ENCODE results near the gene RBM20.
"Not testable (repeated sequence)": the region's sequence is repeated elsewhere in the genome, so short reads cannot be mapped to it uniquely, and the experiment has no call there.

Gene RBM20

DNA sequence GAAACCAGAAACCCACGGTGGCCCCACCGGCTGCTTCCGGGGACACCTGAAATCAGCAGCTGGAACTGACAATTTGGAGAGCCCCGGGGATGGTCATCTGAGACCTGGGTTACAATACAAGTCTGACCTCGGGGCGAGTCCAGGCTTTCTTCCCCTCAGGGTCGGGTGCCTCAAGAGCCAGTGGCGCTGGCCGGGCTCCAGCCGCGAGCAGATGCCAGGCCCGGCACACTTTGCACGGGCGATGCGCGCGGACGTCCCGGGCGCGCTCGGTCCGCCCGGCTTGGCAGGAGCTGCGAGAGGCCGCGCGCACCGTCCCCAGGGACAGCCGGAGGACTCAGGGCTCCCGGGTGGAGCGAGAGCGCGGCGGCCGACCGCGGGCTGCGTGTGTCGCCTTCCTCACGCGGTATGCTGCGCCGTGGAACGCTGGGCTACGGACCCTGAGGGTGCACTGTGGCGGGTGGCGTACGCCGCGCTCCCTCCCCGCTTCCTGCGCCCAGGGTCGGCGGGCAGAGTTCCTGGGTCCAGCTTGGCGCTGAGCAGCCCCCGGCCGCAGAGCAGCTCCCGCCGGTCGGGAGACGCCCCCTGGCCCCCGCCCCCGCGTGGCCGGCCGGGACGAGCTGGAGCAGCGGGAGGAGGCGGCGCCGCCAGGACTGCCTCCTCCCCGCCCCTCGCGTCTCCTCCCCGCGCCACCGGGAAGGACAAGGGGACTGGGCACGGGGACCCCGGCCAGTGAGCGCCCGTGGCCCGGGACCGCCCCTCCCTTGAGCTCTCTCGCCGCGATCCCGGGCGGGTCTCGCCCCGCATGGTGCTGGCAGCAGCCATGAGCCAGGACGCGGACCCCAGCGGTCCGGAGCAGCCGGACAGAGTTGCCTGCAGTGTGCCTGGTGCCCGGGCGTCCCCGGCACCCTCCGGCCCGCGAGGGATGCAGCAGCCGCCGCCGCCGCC lies at the start of gene RBM20:
Gene RBM20 (plus strand): TSS at position 684 of the 945 bp plus-strand sequence. CDS start 119 bp downstream, at position 803.
- no peak for DNase-seq (ENCODE audit: low read depth in 2 of 2)

DNA sequence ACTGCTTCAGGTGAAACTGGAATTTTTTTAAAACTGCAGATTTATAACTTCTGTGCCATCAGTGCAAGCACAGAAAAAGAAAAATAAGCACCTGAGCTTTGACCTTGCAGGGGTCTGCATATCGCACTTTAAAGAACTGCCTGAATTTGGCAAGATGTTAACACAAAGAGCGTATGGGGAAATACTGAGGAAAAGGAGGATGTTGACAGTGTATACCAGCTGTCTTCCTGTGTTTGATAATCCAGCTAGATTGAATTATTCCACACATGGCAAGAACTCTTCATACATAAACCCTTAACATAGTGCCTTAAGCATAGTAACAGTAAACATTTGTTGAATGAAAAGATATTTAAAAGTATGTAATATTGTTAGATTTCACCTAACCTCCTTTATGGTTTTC lies 46.7 kb upstream of the RBM20 start:
- DNase-seq (ENCODE audit: low read depth in 2 of 2): no peak

DNA sequence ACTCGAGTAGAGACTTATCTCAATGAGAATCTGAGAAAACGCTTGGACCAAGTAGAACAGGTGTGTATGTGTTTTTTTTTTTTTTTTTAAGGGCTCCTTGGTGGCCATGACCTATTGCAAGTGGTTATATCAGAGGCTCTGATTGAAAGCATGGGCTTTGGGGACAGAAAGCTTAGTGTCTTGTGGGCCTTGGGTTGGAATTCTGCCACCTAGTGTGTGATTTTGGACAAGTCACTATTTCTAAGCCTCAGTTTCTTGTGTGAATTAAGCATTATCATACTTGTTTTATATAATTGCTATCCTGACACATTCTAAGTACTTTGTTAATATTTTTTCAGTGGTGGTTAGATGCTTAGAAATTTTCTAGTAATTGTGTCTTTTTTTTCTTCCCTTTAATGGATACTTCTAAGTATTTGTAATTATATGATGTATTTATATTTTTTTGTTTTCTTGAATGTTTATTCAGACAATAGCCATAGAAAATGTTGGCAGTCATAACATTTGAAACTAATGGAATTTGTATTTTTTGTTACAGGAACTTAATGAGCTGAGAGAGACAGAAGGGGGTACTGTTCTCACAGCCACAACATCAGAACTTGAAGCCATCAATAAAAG lies 43.5 kb upstream of the RBM20 start:
- DNase-seq (ENCODE audit: low read depth in 2 of 2): peak in 1 of 2 experiments; percentile 37

DNA sequence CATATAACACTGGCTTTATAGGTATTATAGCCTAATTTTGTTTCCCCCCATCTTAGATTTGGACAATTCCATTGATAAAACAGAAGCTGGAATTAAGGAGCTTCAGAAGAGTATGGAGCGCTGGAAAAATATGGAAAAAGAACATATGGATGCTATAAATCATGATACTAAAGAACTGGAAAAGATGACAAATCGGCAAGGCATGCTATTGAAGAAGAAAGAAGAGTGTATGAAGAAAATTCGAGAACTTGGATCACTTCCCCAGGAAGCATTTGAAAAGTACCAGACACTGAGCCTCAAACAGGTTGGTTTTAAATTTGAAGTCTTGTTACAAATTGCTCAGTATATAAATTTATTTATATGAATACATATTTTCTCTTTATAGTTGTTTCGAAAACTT lies 42.6 kb upstream of the RBM20 start:
- peak; percentile 34 to 37 for DNase-seq (ENCODE audit: low read depth in 2 of 2)

DNA sequence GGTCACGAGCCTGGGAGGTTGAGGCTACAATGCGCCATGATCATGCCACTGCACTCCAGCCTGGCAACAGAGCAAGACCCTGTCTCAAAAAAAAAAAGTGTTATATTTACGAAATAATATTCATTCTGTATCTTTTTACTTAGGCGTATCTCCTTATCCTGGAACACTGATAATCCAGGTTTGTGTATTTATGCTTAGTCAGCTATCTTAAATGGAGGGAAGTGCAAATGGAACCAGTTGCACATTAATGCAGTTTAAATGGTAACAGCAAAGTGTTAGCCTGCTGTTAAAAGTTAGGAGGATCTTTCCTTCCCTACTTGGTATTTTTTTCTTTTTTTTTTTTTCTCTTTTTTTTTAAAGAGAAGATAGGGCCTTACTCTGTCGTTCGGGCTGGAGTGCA lies 36.0 kb upstream of the RBM20 start:
- no peak for DNase-seq (ENCODE audit: low read depth in 2 of 2)

DNA sequence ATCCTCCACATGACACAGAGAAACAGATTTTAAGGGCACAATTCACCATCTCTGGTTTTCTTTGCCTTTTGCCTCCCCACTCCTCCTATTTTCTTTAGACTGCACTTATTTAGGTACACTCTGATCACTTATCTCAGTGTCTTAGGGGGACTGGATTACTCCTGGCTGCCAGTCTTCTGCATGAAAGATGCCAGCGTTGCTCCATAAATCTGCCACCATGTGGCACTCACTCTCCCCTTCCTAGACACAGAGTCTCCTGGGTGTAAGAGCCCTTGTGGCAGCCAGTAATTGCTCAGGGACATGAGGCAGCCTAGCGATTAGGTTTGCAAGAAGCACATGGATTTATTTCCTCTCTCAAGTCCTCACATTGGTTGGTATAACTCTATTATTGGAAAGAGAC lies 34.5 kb upstream of the RBM20 start:
- no peak for DNase-seq (ENCODE audit: low read depth in 2 of 2)

DNA sequence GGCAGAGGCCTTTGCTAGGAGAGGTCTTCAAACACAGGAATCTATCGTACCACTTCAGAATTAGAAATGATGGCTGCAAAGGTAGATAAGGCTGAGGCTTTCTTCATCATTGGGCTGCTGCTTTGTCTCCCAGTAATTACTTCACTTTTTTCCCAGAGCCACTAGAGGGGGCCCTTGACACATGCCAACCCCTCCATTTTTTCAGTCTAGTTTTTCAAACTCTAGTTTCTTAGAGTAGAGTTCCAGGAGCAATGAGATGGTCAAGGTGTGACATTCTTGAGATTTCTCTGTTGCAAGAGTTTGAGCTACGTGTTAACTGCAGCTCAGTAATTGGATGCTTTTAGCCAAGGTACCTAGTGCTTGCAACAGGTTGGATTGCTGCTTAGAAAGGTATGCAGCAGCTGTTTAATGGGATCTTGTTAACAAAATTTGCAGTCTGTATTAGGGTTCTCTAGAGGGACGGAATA lies 33.8 kb upstream of the RBM20 start:
- peak; percentile 11 to 14 for DNase-seq (ENCODE audit: low read depth in 2 of 2)

DNA sequence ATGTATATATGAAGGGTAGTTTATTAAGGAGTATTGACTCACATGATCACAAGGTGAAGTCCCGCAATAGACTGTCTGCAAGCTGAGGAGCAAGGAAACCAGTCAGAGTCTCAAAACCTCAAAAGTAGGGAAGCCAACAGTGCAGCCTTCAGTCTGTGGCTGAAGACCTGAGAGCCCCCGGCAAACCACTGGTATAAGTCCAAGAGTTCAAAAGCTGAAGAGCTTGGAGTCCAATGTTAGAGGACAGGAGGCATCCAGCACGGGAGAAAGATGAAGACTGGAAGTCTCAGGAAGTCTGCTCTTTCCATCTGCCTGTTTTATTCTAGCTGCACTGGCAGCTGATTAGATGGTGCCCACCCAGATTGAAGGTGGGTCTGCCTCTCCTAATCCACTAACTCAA lies 33.4 kb upstream of the RBM20 start:
- not testable (repeated sequence) for DNase-seq (ENCODE audit: low read depth in 2 of 2)

DNA sequence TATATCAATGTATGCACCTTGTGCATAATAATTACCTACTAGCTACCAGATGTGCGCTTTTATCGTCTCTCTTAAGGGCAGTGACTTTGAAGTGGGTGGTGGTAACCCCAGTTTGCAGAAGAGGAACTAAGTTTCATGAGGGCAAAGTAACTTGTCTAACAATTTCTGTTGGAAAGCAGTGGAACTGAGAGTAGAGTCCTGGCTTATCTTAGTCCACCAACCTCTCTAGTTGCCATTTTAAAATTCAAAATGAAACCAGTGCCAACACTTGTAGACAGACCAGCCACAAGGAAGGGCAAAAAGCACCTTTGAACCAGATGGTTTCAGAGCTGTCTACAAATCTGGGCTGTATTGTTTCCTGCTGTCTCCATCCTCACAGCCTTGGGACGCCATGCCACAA lies 32.0 kb upstream of the RBM20 start:
- DNase-seq (ENCODE audit: low read depth in 2 of 2): no peak

DNA sequence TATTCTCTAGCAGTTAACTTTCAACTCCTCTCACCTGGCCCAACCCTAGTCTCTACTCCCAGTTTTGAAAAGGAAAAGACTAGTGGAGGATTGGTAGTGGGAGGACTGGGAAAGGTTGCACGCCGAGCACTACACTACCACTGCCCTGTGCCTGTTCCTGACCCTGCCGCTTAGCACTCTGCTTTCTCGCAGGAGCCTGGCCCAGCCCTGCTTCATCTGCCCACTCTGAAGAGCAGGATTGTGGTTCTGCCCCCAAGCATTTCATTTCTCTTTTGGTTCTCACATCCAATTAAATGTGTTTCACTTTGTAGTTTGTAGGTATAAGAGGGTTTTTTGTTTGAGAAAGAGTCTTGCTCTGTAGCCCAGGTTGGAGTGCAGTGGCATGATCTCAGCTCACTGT lies 31.5 kb upstream of the RBM20 start:
- no peak for DNase-seq (ENCODE audit: low read depth in 2 of 2)

DNA sequence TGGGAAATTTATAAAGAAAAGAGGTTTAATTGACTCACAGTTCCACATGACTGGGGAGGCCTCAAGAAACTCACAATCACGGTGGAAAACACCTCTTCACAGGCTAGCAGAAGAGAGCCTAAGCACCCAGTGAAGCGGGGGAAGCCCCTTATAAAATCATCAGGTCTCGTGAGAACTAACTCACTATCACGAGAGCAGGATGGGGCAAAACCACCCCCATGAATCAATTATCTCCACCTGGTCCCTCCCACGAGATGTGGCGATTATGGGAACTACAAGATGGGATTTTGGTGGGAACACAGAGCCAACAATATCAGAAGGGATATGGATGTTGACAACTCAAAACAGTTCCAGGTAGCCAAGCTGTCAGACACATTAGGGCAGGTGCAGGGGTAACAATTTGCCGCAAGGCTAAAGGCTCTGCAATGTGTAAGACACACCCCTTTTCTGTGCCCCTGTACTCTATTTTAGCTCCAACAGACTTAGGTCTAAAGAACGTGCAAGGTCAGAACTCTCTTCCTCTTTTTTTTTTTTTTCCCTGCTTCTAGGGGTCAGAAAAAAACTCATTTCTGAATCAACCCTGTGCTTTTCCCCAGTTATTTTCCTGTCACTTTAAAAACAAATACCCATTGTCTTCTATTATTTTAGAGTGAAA lies 30.7 kb upstream of the RBM20 start:
- DNase-seq (ENCODE audit: low read depth in 2 of 2): no peak

DNA sequence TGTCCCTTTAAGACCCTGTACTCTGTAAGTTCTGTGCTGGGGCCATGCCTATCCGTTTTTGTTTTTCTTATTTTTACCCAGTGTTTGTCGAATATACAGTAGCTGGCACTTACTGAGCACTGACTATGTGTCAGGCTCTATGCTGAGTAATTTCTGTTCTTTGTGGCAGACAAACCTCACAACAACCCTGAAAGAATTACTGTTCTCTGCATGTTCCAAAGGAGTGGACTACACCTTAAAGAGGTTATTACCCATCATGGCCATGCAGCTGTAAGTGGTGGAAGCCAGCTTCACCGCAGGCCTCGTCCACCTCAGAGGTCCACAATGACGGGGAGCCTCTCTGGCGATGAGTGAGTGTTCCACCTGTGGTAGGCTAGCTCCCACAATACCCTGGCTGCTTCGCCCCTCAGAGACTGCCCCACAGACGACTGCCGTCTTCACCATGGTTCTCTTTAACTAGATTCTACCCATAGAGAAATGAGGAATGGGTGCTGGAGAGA lies 30.1 kb upstream of the RBM20 start:
- DNase-seq (ENCODE audit: low read depth in 2 of 2): no peak

DNA sequence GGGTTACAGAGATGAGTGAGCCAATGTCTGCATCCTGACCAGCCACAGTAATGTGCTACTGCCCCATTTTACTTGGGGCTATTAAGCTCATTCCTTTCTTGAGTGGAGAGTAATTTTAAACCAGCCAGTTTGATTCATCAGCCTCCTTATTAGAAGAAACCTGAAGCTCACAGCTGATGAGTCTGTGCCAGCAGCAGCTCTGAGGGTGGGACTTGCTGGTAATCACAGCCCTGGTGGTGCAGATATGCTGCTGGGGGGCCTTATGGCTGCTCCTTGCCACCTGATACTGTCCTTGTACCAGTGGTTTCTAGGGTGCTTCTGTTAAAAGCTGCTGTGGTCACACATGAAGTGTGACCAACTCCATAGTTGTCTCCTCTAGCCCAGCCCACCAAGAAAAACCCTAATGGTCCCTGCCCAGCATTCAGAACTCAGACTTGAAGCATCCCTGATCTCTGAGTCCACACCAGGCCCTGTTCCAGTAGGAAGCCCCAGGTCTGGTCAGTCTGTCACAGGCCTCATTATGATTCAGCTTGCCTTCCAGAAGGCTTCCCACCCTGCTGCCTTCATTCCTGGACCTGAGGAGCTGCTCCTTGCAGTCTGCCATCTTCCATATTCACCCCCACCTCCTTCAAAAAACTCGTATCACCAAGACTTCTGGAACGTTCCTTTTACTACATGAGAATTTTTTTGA lies 28.9 kb upstream of the RBM20 start:
- no peak for DNase-seq (ENCODE audit: low read depth in 2 of 2)

DNA sequence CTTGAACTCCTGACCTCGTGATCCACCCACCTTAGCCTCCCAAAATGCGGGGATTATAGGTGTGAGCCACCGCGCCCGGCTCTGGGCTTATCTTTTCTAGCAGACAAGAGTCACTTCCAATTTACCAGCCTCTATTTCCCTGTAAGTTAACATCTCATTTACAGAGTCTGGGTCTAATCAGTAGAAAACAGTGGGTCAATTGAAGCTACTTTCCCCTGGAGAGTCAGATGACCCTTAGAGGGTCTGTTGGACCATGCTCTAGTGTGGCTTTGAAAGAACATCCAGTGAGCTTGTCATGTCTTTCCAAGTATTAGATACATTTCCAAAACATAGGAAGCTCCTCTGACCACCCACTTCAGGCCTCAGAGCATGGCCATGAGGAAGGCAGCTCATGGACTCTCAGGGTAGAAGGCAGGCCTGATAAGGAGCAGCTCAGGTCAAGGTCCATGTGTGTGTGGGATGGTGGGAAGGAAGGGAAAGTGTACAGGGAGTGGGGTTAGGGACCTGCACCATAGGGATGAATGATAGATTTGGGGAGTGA lies 27.6 kb upstream of the RBM20 start:
- DNase-seq (ENCODE audit: low read depth in 2 of 2): no peak

DNA sequence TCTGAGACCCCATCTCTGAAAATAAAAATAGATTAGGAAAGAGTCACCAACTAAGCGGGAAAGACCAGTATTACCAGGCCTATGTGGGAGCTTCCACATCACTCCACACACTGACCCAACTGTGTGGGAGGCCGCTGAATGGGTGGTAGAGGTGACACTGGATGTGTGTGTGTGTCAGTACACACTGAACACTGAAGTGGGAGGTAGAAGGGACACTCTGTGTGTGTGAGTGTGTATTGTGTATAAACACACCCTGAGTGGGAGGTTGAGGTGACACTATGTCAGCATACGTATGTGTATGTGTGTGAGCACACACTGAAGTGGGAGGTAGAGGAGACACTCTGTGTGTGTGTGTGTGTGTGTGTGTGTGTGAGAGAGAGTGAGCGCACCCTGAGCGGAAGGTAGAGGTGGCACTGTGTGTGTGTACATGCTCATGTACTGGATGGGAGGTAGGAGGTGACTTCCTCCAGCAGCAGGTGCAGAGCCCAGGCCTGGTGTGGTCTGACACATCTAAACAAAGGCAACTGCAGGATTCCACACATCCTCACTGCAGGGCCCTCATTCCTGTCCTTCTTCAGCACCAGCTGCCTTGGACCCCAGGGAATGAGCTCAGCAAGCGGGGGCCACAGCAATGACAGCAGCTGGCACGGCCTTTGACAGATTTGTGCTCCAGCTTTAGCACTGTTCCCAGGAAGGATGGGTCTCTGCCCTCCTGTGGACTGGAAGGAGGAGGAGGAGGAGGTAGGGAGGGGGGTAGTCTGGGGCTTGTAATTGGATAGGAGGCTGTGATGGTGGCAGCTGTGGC lies 26.5 kb upstream of the RBM20 start:
- DNase-seq (ENCODE audit: low read depth in 2 of 2): no peak

DNA sequence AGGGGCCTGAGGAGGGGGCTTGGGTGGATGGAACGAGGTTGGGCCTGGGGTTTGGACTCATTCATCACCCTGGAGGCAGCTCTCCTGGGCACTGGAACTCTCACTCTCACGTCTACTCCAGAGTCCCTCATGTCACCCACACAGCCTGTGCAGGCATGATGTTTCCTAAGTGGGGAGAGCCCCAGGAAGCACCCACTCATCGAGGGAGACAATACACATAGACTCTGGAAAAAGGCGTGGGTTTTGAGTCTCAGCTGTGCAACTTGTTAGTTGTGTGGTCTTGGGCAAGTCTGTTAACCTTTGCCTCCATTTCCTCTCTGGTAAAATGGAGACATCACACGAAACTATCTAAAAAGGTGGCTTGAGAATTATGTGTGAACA lies 25.9 kb upstream of the RBM20 start:
- no peak for DNase-seq (ENCODE audit: low read depth in 2 of 2)

DNA sequence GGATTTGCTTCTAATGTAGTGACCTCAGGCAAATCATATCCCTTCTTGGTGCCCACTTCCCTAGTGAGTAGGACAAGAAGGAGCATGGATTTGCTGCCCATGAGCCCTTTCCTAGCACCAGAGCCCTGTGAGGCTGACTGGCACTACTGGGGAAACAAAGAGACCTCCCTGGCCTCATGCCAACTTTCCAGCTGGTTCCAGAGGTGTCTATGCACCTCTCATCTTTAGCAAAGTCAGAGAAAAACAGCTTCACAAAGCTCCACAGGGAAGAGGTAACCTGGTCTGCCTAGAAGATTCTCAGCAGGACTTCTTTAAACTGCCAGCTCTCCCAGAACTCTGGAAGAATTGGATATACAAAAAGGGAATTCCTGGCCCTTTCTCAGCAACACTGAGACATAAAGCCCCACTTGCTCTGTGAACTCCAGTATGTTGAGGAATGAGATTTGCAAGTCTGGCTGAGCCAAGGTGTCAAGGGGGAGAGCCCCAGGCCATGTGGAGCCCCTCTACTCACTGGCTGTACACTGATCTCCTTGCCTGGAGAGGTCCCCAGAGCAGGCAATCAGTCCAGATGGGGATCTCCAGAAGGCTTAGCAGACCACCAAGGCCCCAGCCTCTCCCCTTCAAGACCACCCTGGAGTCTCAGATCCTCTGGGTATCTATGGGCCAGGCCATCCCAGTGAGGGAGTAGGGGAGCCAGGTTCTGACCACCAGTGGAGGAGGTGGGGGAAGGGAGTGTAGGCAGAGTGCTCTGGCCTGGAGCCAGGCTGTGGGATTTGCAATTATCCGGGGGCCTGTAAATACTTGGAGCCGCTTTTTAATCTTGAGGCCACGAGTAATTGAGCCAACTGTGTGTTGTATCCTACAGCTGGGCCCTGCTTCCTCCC lies 24.4 kb upstream of the RBM20 start:
- DNase-seq (ENCODE audit: low read depth in 2 of 2): no peak

DNA sequence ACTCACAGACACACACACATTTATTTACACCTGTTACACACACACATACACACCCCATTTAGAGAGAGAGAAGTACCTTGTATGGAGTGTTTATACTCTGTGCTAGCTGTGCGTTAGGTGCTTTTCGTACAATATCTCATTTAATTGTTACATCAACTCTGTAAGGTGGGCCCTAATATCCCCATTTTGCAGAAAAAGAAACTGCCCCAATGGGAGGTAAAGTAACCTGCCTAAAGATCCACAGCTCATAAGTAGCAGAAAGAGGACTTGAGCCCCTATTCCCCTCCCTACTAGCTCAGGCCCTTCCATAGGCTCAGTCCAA lies 23.8 kb upstream of the RBM20 start:
- no peak for DNase-seq (ENCODE audit: low read depth in 2 of 2)

DNA sequence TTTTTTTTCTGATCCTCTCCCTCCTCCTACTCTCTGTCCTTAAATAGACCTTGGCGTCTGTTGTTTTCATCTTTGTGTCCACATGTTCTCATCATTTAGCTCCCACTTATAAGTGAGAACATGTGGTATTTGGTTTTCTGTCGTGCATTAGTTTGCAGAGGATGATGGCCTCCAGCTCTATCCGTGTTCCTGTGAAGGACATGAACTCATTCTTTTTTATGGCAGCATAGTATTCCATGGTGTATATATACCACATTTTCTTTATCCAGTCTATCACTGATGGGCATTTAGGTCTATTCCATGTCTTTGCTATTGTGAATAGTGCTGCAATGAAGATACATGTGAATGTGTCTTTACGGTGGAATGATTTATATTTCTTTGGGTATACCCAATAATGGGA lies 20.8 kb upstream of the RBM20 start:
- not testable (repeated sequence) for DNase-seq (ENCODE audit: low read depth in 2 of 2)

DNA sequence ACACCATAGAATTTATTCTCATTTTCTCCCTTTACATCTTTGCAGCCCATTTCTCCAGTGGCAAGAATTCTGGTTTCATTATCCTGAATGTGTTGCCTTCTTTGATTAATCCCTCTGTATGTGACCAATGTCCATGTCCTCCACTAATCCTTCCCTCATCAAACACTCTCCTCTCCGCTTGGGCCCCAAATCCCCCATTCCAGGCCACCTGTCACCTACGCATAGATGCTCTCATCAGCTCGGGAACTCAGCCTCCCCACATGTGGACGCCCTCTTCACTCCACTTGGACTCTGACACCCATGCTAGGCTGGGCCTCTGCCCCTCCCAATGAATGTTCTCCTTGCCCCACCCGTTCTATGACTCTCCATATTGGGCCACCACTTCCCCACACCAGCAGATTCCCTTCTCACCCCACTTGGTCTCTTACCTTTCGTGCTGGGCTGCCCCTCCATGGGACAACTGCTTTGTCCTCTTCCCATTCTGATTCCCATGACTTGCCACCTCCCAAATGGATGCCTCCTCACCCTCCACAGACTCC lies 18.7 kb upstream of the RBM20 start:
- DNase-seq (ENCODE audit: low read depth in 2 of 2): no peak
